Small intestine (tissue), 7 donors: Measurements from ENCODE around the gene MDFIC2. TPM values are rescaled to one million over a fixed set of nuclear protein-coding genes. Genes with fewer than 3 reads are reported as not detected.
"Not testable (repeated sequence)": the region's sequence is repeated elsewhere in the genome, so short reads cannot be mapped to it uniquely, and the experiment has no call there.

Experiments
- DNase-seq, 2 donors: peaks; one replicate each; pipeline versions ENCODE4 v3.0.0 to v3.0.0-alpha.2; 2013
- FAIRE-seq: peaks from 2 replicates; lab custom pipeline; 2012; peaks lifted over from hg19 to GRCh38; lab: Jason Lieb, UNC
- H3K27ac ChIP-seq, 3 donors: one replicate each; pipeline ENCODE4 v1.5.1; 2013; ENCODE audit warnings: low read length in 2 of 3, mild to moderate bottlenecking in 2 of 3, control low read depth in 1 of 3, inconsistent platforms in 1 of 3, low read depth in 1 of 3, moderate library complexity in 1 of 3
- H3K27me3 ChIP-seq, 3 donors: one replicate each; pipeline ENCODE4 v1.6.1; 2013; ENCODE audit warnings: low read length in 3 of 3, inconsistent platforms in 1 of 3; ENCODE audit not compliant: control insufficient read depth in 3 of 3, insufficient read depth in 3 of 3
- H3K36me3 ChIP-seq, 3 donors: one replicate each; pipeline ENCODE4 v1.6.1; 2013; ENCODE audit warnings: low read length in 3 of 3, inconsistent platforms in 1 of 3, low read depth in 1 of 3, mild to moderate bottlenecking in 1 of 3, moderate library complexity in 1 of 3; ENCODE audit not compliant: control insufficient read depth in 3 of 3, insufficient read depth in 2 of 3
- H3K4me1 ChIP-seq, 3 donors: one replicate each; pipeline ENCODE4 v1.6.1; 2013; ENCODE audit warnings: low read length in 2 of 3, inconsistent platforms in 1 of 3, low read depth in 1 of 3, mild to moderate bottlenecking in 1 of 3, moderate library complexity in 1 of 3; ENCODE audit not compliant: control insufficient read depth in 3 of 3, insufficient read depth in 2 of 3
- H3K4me3 ChIP-seq, 3 donors: one replicate each; pipeline ENCODE4 v1.5.1; 2013; ENCODE audit warnings: low read length in 3 of 3, control low read depth in 1 of 3, inconsistent platforms in 1 of 3, low read depth in 1 of 3, mild to moderate bottlenecking in 1 of 3, moderate library complexity in 1 of 3
- H3K9me3 ChIP-seq, 2 donors: one replicate each; pipeline ENCODE4 v1.6.1; 2013; ENCODE audit warnings: low read depth in 1 of 2, low read length in 1 of 2; ENCODE audit not compliant: control insufficient read depth in 2 of 2, insufficient read depth in 1 of 2
- WGBS, 3 donors: extraction: QIAGEN DNeasy Blood & Tissue Kit; methylation state at CpG; one replicate each; pipeline ENCODE4 v1.1.7; 2013; 5-methylcytosine and 5-hydroxymethylcytosine counted together
- polyA plus RNA-seq, 4 donors: library from polyadenylated mRNA; stranded (reverse) in 3 of 4; unstranded in 1 of 4; fragments of 200-250 nt in 3 of 4; fragments of 120-200 nt in 1 of 4; gene quantifications; one replicate each; pipeline versions ENCODE4 v1.2.1 to v1.2.3, GENCODE V29; 2013
- donor health status: healthy with polysubstance abuse.
- donor health status: control.
- donor health status: control.
- donor health status: Bipolar disorder and iron deficiency.
- donor health status: healthy.

The MDFIC2 gene
- polyA plus RNA-seq, 4 donors = not detected

- no peaks in the 10 kb centered on the region for H3K4me1 ChIP-seq
- WGBS, 3 donors = 84 to 86% (median 84%) methylated on average over 15 of the region's 15 CpGs
- no peaks in the 10 kb centered on the region for H3K9me3 ChIP-seq
- H3K27me3 ChIP-seq = no peaks in the 10 kb centered on the region
- no peaks in the 10 kb centered on the region for H3K36me3 ChIP-seq
- H3K4me3 ChIP-seq = no peak overlapping the region
- DNase-seq (no peak), FAIRE-seq (no peak)
- H3K27ac ChIP-seq = no peak overlapping the region
Measured at GRCh38 chr3:70231266-70231701, 81.2 kb downstream of the MDFIC2 start.

- FAIRE-seq (no peak), DNase-seq (no peak)
- no peak overlapping the region for H3K4me3 ChIP-seq
- H3K27ac ChIP-seq = no peak overlapping the region
- H3K4me1 ChIP-seq = no peaks in the 10 kb centered on the region
- H3K36me3 ChIP-seq = no peaks in the 10 kb centered on the region
- no peaks in the 10 kb centered on the region for H3K27me3 ChIP-seq
- H3K9me3 ChIP-seq = no peaks in the 10 kb centered on the region
- 66 to 74% (median 70%) methylated on average over 3 of the region's 3 CpGs for WGBS, 3 donors
Measured at GRCh38 chr3:70227437-70227836, 85.0 kb downstream of the MDFIC2 start.

- H3K4me1 ChIP-seq = no peaks in the 10 kb centered on the region
- H3K27ac ChIP-seq = no peak overlapping the region
- DNase-seq (no peak), FAIRE-seq (no peak)
- WGBS, 3 donors = 32 to 54% (median 50%) methylated on average over 3 of the region's 3 CpGs
- no peak overlapping the region for H3K4me3 ChIP-seq
- no peaks in the 10 kb centered on the region for H3K36me3 ChIP-seq
- no peaks in the 10 kb centered on the region for H3K27me3 ChIP-seq
- no peaks in the 10 kb centered on the region for H3K9me3 ChIP-seq
Measured at GRCh38 chr3:70225146-70225545, 87.3 kb downstream of the MDFIC2 start.

- Histone ChIP-seq H3K4me1 (no peaks in the 10 kb centered on the region), H3K27ac (no peak overlapping the region), H3K27me3 (no peaks in the 10 kb centered on the region), H3K4me3 (no peak overlapping the region), H3K36me3 (no peaks in the 10 kb centered on the region), H3K9me3 (no peaks in the 10 kb centered on the region)
- FAIRE-seq (no peak), DNase-seq (no peak)
- WGBS, 3 donors = 85 to 89% (median 87%) methylated on average over 5 of the region's 5 CpGs
Measured at GRCh38 chr3:70224337-70224736, 88.1 kb downstream of the MDFIC2 start.

GRCh38 chr3:70218471-70218870 is 94.0 kb downstream of the MDFIC2 start:
- FAIRE-seq = no peak
- H3K27ac ChIP-seq = no peak overlapping the region
- no peaks in the 10 kb centered on the region for H3K9me3 ChIP-seq
- H3K36me3 ChIP-seq = no peaks in the 10 kb centered on the region
- DNase-seq = no peak
- H3K4me1 ChIP-seq = no peaks in the 10 kb centered on the region
- H3K27me3 ChIP-seq = no peaks in the 10 kb centered on the region
- 54 to 57% (median 57%) methylated on average over 3 of the region's 3 CpGs for WGBS, 3 donors
- no peak overlapping the region for H3K4me3 ChIP-seq

- H3K36me3 ChIP-seq, H3K27ac ChIP-seq, H3K4me3 ChIP-seq, FAIRE-seq, H3K9me3 ChIP-seq, H3K27me3 ChIP-seq, H3K4me1 ChIP-seq, DNase-seq: not testable (repeated sequence)
Measured at GRCh38 chr3:70211274-70211673, 101.2 kb downstream of the MDFIC2 start.

- Histone ChIP-seq H3K27ac (no peak overlapping the region), H3K9me3 (no peaks in the 10 kb centered on the region), H3K27me3 (peaks cover 0 to 2% (median 0%) of the 10 kb centered on the region in 3 donors), H3K4me1 (no peaks in the 10 kb centered on the region), H3K4me3 (no peak overlapping the region), H3K36me3 (no peaks in the 10 kb centered on the region)
- no peak for DNase-seq
- FAIRE-seq = no peak
Measured at GRCh38 chr3:70201975-70202374, 110.5 kb downstream of the MDFIC2 start.

- Histone ChIP-seq H3K4me1 (no peaks in the 10 kb centered on the region), H3K4me3 (no peak overlapping the region), H3K9me3 (no peaks in the 10 kb centered on the region), H3K36me3 (no peaks in the 10 kb centered on the region), H3K27me3 (no peaks in the 10 kb centered on the region), H3K27ac (no peak overlapping the region)
- DNase-seq (no peak), FAIRE-seq (no peak)
Measured at GRCh38 chr3:70189884-70190473, 122.5 kb downstream of the MDFIC2 start.

GRCh38 chr3:70186221-70186620 is 126.2 kb downstream of the MDFIC2 start:
- FAIRE-seq (no peak), DNase-seq (no peak)
- 92 to 95% (median 94%) methylated on average over 2 of the region's 2 CpGs for WGBS, 3 donors
- Histone ChIP-seq H3K27ac (no peak overlapping the region), H3K36me3 (no peaks in the 10 kb centered on the region), H3K4me3 (no peak overlapping the region), H3K4me1 (no peaks in the 10 kb centered on the region), H3K9me3 (no peaks in the 10 kb centered on the region), H3K27me3 (peaks cover 0 to 5% (median 0%) of the 10 kb centered on the region in 3 donors)
